CD4-positive, alpha-beta T cell treated with Interleukin-4 for 1 hour (primary cell): ENCODE results near the gene TCEAL4.
"Not testable (repeated sequence)": the region's sequence is repeated elsewhere in the genome, so short reads cannot be mapped to it uniquely, and the experiment has no call there.

ENCODE experiments used
- DNase-seq, 2 donors: peaks; one replicate each; pipeline ENCODE4 v3.0.0-alpha.2; 2020 to 2022

TCEAL4 gene

GRCh38 chrX:103595202-103595601 is 9.9 kb downstream of the TCEAL4 start:
- DNase-seq: not testable (repeated sequence)

GRCh38 chrX:103607364-103608305 is 22.3 kb downstream of the TCEAL4 start, which contains the start of gene TCEAL3:
Gene TCEAL3 (plus strand): TSS chrX:103607963. CDS start chrX:103609065, 1,102 bp downstream.
- DNase-seq: peak; percentile 55 to 58

GRCh38 chrX:103608306-103608963 is 23.1 kb downstream of the TCEAL4 start:
- no peak for DNase-seq

- DNase-seq: no peak
These were observed 25.0 kb downstream of the TCEAL4 start for GRCh38 chrX:103610282-103610681.

GRCh38 chrX:103613362-103613890 is 28.1 kb downstream of the TCEAL4 start:
- DNase-seq: no peak

GRCh38 chrX:103614999-103615398 is 29.7 kb downstream of the TCEAL4 start:
- no peak for DNase-seq

- DNase-seq: no peak
These were observed 30.6 kb downstream of the TCEAL4 start for GRCh38 chrX:103615781-103616371.

- no peak for DNase-seq
These were observed 31.4 kb downstream of the TCEAL4 start for GRCh38 chrX:103616676-103617186.

- no peak for DNase-seq
These were observed 38.8 kb downstream of the TCEAL4 start for GRCh38 chrX:103624111-103624510.

- no peak for DNase-seq
These were observed 41.5 kb downstream of the TCEAL4 start for GRCh38 chrX:103626855-103627254.

- peak; percentile 46 to 52 for DNase-seq
These were observed 43.3 kb downstream of the TCEAL4 start, which contains the start of gene TCEAL1 for GRCh38 chrX:103628386-103629317. Gene TCEAL1 (plus strand): TSS chrX:103628975. CDS start chrX:103629917, 942 bp downstream.

GRCh38 chrX:103629318-103630170 is 44.2 kb downstream of the TCEAL4 start:
- peak in 1 of 2 donors; percentile 13 for DNase-seq

- DNase-seq: no peak
These were observed 44.8 kb downstream of the TCEAL4 start for GRCh38 chrX:103630171-103630511.

GRCh38 chrX:103631145-103631544 is 45.8 kb downstream of the TCEAL4 start:
- DNase-seq: no peak

GRCh38 chrX:103635436-103635835 is 50.1 kb downstream of the TCEAL4 start:
- DNase-seq: no peak
